PC-9 (cell line): ENCODE data around the gene LRRC61. TPM values are rescaled to one million over a fixed set of nuclear protein-coding genes. Genes with fewer than 3 reads are reported as not detected.
"Not testable (repeated sequence)": the region's sequence is repeated elsewhere in the genome, so short reads cannot be mapped to it uniquely, and the experiment has no call there.

ENCODE experiments used
- BruUV-seq: library from RNA; stranded (reverse); fragments of 400-500 nt; replicated peaks from 2 replicates; lab custom pipeline; 2021; lab: Mats Ljungman, UMichigan
- CTCF ChIA-PET: fragments of 300-600 bp; sonication (Branson Sonifier 250); formaldehyde crosslinking; loops from one replicate; lab custom pipeline; 2022; ENCODE audit warnings: antibody characterized with exemption; lab: Charles Lee
- POLR2A ChIA-PET: fragments of 300-600 bp; sonication (Branson Sonifier 250); formaldehyde crosslinking; loops from one replicate; lab custom pipeline; 2022; ENCODE audit warnings: antibody characterized with exemption; ENCODE audit not compliant: unreplicated experiment; lab: Charles Lee
- DNase-seq, 2 experiments: peaks; one replicate each; pipeline versions ENCODE4 v3.0.0 to v3.0.0-alpha.2; 2015 to 2022; ENCODE audit warnings: mixed read lengths in 1 of 2
- H2AFZ ChIP-seq: fragments of 200-600 bp; sonication (generic); 2 replicates; pipeline ENCODE4 v1.8.1; 2017; ENCODE audit warnings: antibody characterized with exemption
- H3F3A ChIP-seq: fragments of 200-600 bp; sonication (generic); 2 replicates; pipeline ENCODE4 v1.8.1; 2017; ENCODE audit warnings: antibody characterized with exemption, mild to moderate bottlenecking, low read depth; ENCODE audit not compliant: insufficient read depth
- H3K27ac ChIP-seq: fragments of 200-600 bp; sonication (generic); 2 replicates; pipeline ENCODE4 v1.6.1; 2016; ENCODE audit warnings: mixed run types
- H3K27me3 ChIP-seq: fragments of 200-600 bp; sonication (generic); 2 replicates; pipeline ENCODE4 v1.6.1; 2016; ENCODE audit warnings: low read depth, mixed run types; ENCODE audit not compliant: insufficient read depth
- H3K36me3 ChIP-seq: fragments of 200-600 bp; sonication (generic); 2 replicates; pipeline ENCODE4 v1.6.1; 2016; ENCODE audit warnings: low read depth, mixed run types
- H3K4me1 ChIP-seq: fragments of 200-600 bp; sonication (generic); replicated peaks from 2 replicates; pipeline ENCODE4 v1.6.1; 2016; ENCODE audit warnings: mixed run types; ENCODE audit not compliant: insufficient read depth
- H3K4me2 ChIP-seq: fragments of 200-600 bp; sonication (generic); 2 replicates; pipeline ENCODE4 v1.6.1; 2017; ENCODE audit warnings: mixed run types
- H3K4me3 ChIP-seq: fragments of 200-600 bp; sonication (generic); 2 replicates; pipeline ENCODE4 v1.6.1; 2016; ENCODE audit warnings: mixed run types
- H3K79me2 ChIP-seq: fragments of 200-600 bp; sonication (generic); 2 replicates; pipeline ENCODE4 v1.6.1; 2017; ENCODE audit warnings: low read depth, mixed run types
- H3K9me2 ChIP-seq: fragments of 200-600 bp; sonication (generic); 2 replicates; pipeline ENCODE4 v1.8.1; 2017; ENCODE audit warnings: mild to moderate bottlenecking; ENCODE audit not compliant: insufficient read depth
- H3K9me3 ChIP-seq: fragments of 200-600 bp; sonication (generic); 2 replicates; pipeline ENCODE4 v1.8.1; 2016; ENCODE audit warnings: low read depth; ENCODE audit not compliant: insufficient read depth
- H4K20me1 ChIP-seq: fragments of 200-600 bp; sonication (generic); 2 replicates; pipeline ENCODE4 v1.8.1; 2017; ENCODE audit not compliant: insufficient read depth
- CTCF ChIP-seq: fragments of 200-600 bp; sonication (generic); conservative IDR thresholded peaks from 2 replicates; pipeline ENCODE4 v1.6.1; 2017; ENCODE audit warnings: mixed run types, antibody characterized with exemption, mild to moderate bottlenecking, moderate library complexity
- EZH2 ChIP-seq: fragments of 200-600 bp; sonication (generic); IDR thresholded peaks from 2 replicates; pipeline ENCODE4 v1.8.0; 2017; ENCODE audit warnings: antibody characterized with exemption, low read depth
- intact Hi-C: fragments of 100-400 bp; cut with micrococcal nuclease; formaldehyde crosslinking; loops from one replicate; pipeline ENCODE4 v1.10.0; 2022; ENCODE audit not compliant: unreplicated experiment
- total RNA-seq: library from RNA; stranded (reverse); gene quantifications from 2 replicates; pipeline ENCODE4 v1.2.3, GENCODE V29; 2021

LRRC61 gene
- total RNA-seq, 1 experiment from 2014 or later = 34.8 TPM

- Histone ChIP-seq H3K4me3 (no peak overlapping the region), H3K79me2 (peaks cover 56% of the 10 kb centered on the region), H3K9me3 (peaks cover 9% of the 10 kb centered on the region; the same call in 1 of the 2 replicates), H3K4me2 (peak overlapping the region; percentile 50), H3K36me3 (no peaks in the 10 kb centered on the region), H2AFZ (no peak overlapping the region), H3K4me1 (peaks cover 91% of the 10 kb centered on the region), H3K27me3 (no peaks in the 10 kb centered on the region), H3K9me2 (no peaks in the 10 kb centered on the region; the same call in 1 of the 2 replicates), H3K27ac (peak overlapping the region; percentile 91), H3F3A (peaks cover 35% of the 10 kb centered on the region), H4K20me1 (no peaks in the 10 kb centered on the region)
- CTCF ChIA-PET = no interaction called here
- TF ChIP-seq CTCF (no peak), EZH2 (no peak)
- no TSS peak for BruUV-seq
- intact Hi-C loops = loop anchor here (1.0 kb wide), 1 partner anchor 14 kb away; no protein-coding TSS in a partner anchor
- peak in 1 of 2 experiments; percentile 32 for DNase-seq
- POLR2A ChIA-PET = interaction anchor here (0.6 kb wide), 1 partner anchor 95 kb away, joined by 4 read pairs; no protein-coding TSS in a partner anchor
These were observed 14.6 kb upstream of the LRRC61 start for GRCh38 chr7:150308575-150308974.

GRCh38 chr7:150311146-150311545, 12.0 kb upstream of the LRRC61 start:
- CTCF ChIA-PET = no interaction called here
- Histone ChIP-seq H3K4me1 (peaks cover 94% of the 10 kb centered on the region), H3K27me3 (no peaks in the 10 kb centered on the region), H3K27ac (no peak overlapping the region), H3K9me3 (peaks cover 9% of the 10 kb centered on the region; the same call in 1 of the 2 replicates), H3K36me3 (0 out of 2 replicates have a peak, but pooled peaks cover 6% of the 10 kb centered on the region), H3K9me2 (no peaks in the 10 kb centered on the region; the same call in 1 of the 2 replicates), H3F3A (peaks cover 55% of the 10 kb centered on the region), H2AFZ (no peak overlapping the region), H3K4me2 (no peak overlapping the region), H4K20me1 (no peaks in the 10 kb centered on the region), H3K79me2 (peaks cover 62% of the 10 kb centered on the region), H3K4me3 (no peak overlapping the region)
- intact Hi-C loops = no loop called here
- DNase-seq = no peak
- BruUV-seq = no TSS peak
- POLR2A ChIA-PET = no interaction called here
- no peak for TF ChIP-seq CTCF

GRCh38 chr7:150311711-150312110, 11.4 kb upstream of the LRRC61 start:
- ChIA-PET CTCF (no interaction called here), POLR2A (no interaction called here)
- intact Hi-C loops = no loop called here
- H3K4me2 ChIP-seq = no peak overlapping the region; the same call in 1 of the 2 replicates
- no peak overlapping the region for H3K4me3 ChIP-seq
- H4K20me1 ChIP-seq = no peaks in the 10 kb centered on the region
- no peaks in the 10 kb centered on the region for H3K27me3 ChIP-seq
- BruUV-seq = no TSS peak
- peaks cover 89% of the 10 kb centered on the region for H3K4me1 ChIP-seq
- H2AFZ ChIP-seq = no peak overlapping the region
- no peaks in the 10 kb centered on the region; the same call in 1 of the 2 replicates for H3K9me2 ChIP-seq
- H3K36me3 ChIP-seq = 0 out of 2 replicates have a peak, but pooled peaks cover 6% of the 10 kb centered on the region
- peaks cover 5% of the 10 kb centered on the region; the same call in 1 of the 2 replicates for H3K9me3 ChIP-seq
- H3K27ac ChIP-seq = no peak overlapping the region
- H3K79me2 ChIP-seq = peaks cover 62% of the 10 kb centered on the region
- peaks cover 52% of the 10 kb centered on the region for H3F3A ChIP-seq
- no peak for TF ChIP-seq CTCF
- TF ChIP-seq EZH2 = no peak
- DNase-seq = no peak

- peaks cover 63% of the 10 kb centered on the region for H3K79me2 ChIP-seq
- H2AFZ ChIP-seq, intact Hi-C loops, CTCF ChIA-PET, BruUV-seq, H3K27me3 ChIP-seq, H3K9me2 ChIP-seq, H4K20me1 ChIP-seq, H3K9me3 ChIP-seq: not testable (repeated sequence)
- H3K4me2 ChIP-seq = peak overlapping the region; percentile 59
- POLR2A ChIA-PET = interaction anchor here (0.6 to 0.7 kb wide), 3 partner anchors 66 to 964 kb away, joined by 3 to 6 read pairs (median 3); no protein-coding TSS in a partner anchor
- peak overlapping the region; percentile 71 for H3K27ac ChIP-seq
- peak; percentile 74 to 95 for DNase-seq
- H3K4me3 ChIP-seq = peak overlapping the region; percentile 12; the same call in 1 of the 2 replicates
- H3K4me1 ChIP-seq = peaks cover 78% of the 10 kb centered on the region
- H3K36me3 ChIP-seq = 0 out of 2 replicates have a peak, but pooled peaks cover 10% of the 10 kb centered on the region
- peaks cover 43% of the 10 kb centered on the region for H3F3A ChIP-seq
These were observed 10.3 kb upstream of the LRRC61 start for GRCh38 chr7:150312649-150313366.
